ENCODE measurements around the gene RNPS1. TPM values are rescaled to one million over a fixed set of nuclear protein-coding genes. Genes with fewer than 3 reads are reported as not detected.

Gene RNPS1
- total and polyA plus RNA-seq, 2 donors (not counting 3 experiments of a cell fraction or from before 2014, with no cell fraction given) = 206 to 209 TPM

DNA sequence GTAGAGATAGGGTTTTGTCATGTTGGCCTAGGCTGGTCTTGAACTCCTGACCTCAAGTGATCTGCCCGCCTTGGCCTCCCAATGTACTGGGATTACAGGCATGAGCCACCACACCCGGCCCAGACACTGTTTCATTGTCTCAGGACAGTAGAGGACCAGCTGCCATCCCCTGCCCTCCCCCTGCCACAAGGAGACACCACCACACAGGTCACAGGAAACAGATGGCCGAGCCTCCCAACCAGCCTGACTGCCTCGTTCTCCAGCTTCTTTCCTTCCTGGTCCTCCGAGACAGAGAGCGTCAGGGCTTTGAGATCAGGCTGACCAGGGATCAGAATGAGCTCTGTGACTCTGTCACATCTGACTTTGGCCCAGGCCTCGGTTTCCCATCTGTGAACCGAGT, 20.8 kb upstream of the RNPS1 start:
- no peak overlapping the region for H3K27ac ChIP-seq (ENCODE audit: insufficient read depth, low read depth, low read length)
- no peaks in the 10 kb centered on the region for H3K4me1 ChIP-seq (ENCODE audit: control insufficient read depth, extremely low read depth, insufficient read depth, low read length)
- no peak for TF ChIP-seq JUN (IDR thresholded peaks at IDR 0.05; ENCODE audit: borderline replicate concordance, insufficient read depth, insufficient read length, low read depth)
- TF ChIP-seq, protein P1, sequence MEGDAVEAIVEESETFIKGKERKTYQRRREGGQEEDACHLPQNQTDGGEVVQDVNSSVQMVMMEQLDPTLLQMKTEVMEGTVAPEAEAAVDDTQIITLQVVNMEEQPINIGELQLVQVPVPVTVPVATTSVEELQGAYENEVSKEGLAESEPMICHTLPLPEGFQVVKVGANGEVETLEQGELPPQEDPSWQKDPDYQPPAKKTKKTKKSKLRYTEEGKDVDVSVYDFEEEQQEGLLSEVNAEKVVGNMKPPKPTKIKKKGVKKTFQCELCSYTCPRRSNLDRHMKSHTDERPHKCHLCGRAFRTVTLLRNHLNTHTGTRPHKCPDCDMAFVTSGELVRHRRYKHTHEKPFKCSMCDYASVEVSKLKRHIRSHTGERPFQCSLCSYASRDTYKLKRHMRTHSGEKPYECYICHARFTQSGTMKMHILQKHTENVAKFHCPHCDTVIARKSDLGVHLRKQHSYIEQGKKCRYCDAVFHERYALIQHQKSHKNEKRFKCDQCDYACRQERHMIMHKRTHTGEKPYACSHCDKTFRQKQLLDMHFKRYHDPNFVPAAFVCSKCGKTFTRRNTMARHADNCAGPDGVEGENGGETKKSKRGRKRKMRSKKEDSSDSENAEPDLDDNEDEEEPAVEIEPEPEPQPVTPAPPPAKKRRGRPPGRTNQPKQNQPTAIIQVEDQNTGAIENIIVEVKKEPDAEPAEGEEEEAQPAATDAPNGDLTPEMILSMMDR (IDR thresholded peaks at IDR 0.05; ENCODE audit: extremely low read depth in 1 of 2, insufficient read depth in 1 of 2, low read depth in 1 of 2, low read length in 2 of 2) = no peak
- no peak for TF ChIP-seq EZH2 (IDR thresholded peaks at IDR 0.05; ENCODE audit: borderline replicate concordance, low read depth, low read length, severe bottlenecking)
- no peak for TF ChIP-seq MYC (IDR thresholded peaks at IDR 0.05; ENCODE audit: low read depth, low read length)
- TF ChIP-seq POLR2A (IDR thresholded peaks at IDR 0.05; ENCODE audit: low read depth, low read length) = no peak
- TF ChIP-seq POLR2AphosphoS5 (IDR thresholded peaks at IDR 0.05; ENCODE audit: insufficient read depth, low read depth, low read length) = no peak
- TF ChIP-seq GATA2 (IDR thresholded peaks at IDR 0.05; ENCODE audit: insufficient read depth, insufficient read length, low read depth, low read length) = no peak
- no peak for TF ChIP-seq FOS (IDR thresholded peaks at IDR 0.05; ENCODE audit: borderline replicate concordance, insufficient read depth, low read length)
- TF ChIP-seq, protein P2, sequence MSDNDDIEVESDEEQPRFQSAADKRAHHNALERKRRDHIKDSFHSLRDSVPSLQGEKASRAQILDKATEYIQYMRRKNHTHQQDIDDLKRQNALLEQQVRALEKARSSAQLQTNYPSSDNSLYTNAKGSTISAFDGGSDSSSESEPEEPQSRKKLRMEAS (IDR thresholded peaks at IDR 0.05; ENCODE audit: insufficient read depth, insufficient read length) = no peak
- dilution Hi-C loops (cut with MboI; ENCODE audit: extremely low pct_ligation_motif_present, low sequenced_read_pairs) (no loop called here), intact Hi-C loops (cut with micrococcal nuclease) (no loop called here)
- DNase-seq (ENCODE audit: low read depth, low spot score) (no peak), FAIRE-seq (no peak)
- ChIA-PET CTCF (interaction anchor here (0.8 to 1.4 kb wide), 4 partner anchors 8 to 62 kb away, joined by 3 read pairs; no protein-coding TSS in a partner anchor), POLR2A (no interaction called here)
- H3K4me2 ChIP-seq (ENCODE audit: insufficient read depth, low read length) = no peak overlapping the region
- H3K79me2 ChIP-seq (ENCODE audit: control insufficient read depth, insufficient read depth, low read length) = no peaks in the 10 kb centered on the region
- H3K9ac ChIP-seq (replicated peaks; ENCODE audit: extremely low read depth, insufficient read depth, low read length) = no peak overlapping the region
- H4K20me1 ChIP-seq (replicated peaks; ENCODE audit: control insufficient read depth, extremely low read depth, insufficient read depth, low read length) = no peaks in the 10 kb centered on the region
- peaks cover 0 to 12% of the 10 kb centered on the region in 2 experiments for H3K36me3 ChIP-seq (ENCODE audit: control insufficient read depth in 2 of 2, extremely low read depth in 1 of 2, insufficient read depth in 2 of 2, low read length in 2 of 2)
- no peaks in the 10 kb centered on the region for H3K9me1 ChIP-seq (replicated peaks; ENCODE audit: control insufficient read depth, extremely low read depth, insufficient read depth, low read length)
- H3K4me3 ChIP-seq (replicated peaks in 1 of 3; ENCODE audit: insufficient read depth in 1 of 3, low read depth in 1 of 3, low read length in 3 of 3) = no peak overlapping the region
- no peak overlapping the region for H2AFZ ChIP-seq (ENCODE audit: low read depth, low read length)
- BruUV-seq (replicated peaks) = no TSS peak
- no peaks in the 10 kb centered on the region for H3K9me3 ChIP-seq (replicated peaks; ENCODE audit: control insufficient read depth, insufficient read depth, low read length)
- no peaks in the 10 kb centered on the region for H3K27me3 ChIP-seq (ENCODE audit: control insufficient read depth in 2 of 2, insufficient read depth in 2 of 2, low read length in 2 of 2)

All from endothelial cell of umbilical vein (primary cell).